Type B pancreatic cell (in vitro differentiated cells): Measurements from ENCODE around the gene TGFBR3. TPM values are rescaled to one million over a fixed set of nuclear protein-coding genes. Genes with fewer than 3 reads are reported as not detected.

Experiments used
- DNase-seq: peaks from one replicate; pipeline ENCODE4 v3.0.0; 2021; ENCODE audit warnings: mixed read lengths; ENCODE audit not compliant: unreplicated experiment; ENCODE audit errors: extremely low spot score
- H3K27ac Mint-ChIP-seq: 2 replicates; pipeline ENCODE4 v1.8.0; 2021; ENCODE audit warnings: mild to moderate bottlenecking, mixed read lengths
- H3K27me3 Mint-ChIP-seq: 2 replicates; pipeline ENCODE4 v1.8.0; 2021; ENCODE audit warnings: mixed read lengths
- H3K36me3 Mint-ChIP-seq: 2 replicates; pipeline ENCODE4 v1.8.0; 2021; ENCODE audit warnings: mixed read lengths
- H3K4me1 Mint-ChIP-seq: one replicate; pipeline ENCODE4 v1.8.0; 2021; ENCODE audit warnings: mixed read lengths; ENCODE audit not compliant: unreplicated experiment
- H3K4me3 Mint-ChIP-seq: 2 replicates; pipeline ENCODE4 v1.8.0; 2021; ENCODE audit warnings: mild to moderate bottlenecking, mixed read lengths
- H3K9me3 Mint-ChIP-seq: 2 replicates; pipeline ENCODE4 v1.8.0; 2021; ENCODE audit warnings: mixed read lengths
- CTCF ChIP-seq: fragments of 200-600 bp; sonication (generic); conservative IDR thresholded peaks from 2 replicates; pipeline ENCODE4 v1.5.0; 2021; ENCODE audit warnings: antibody characterized with exemption, mild to moderate bottlenecking
- total RNA-seq: library from RNA; stranded (reverse); gene quantifications from 2 replicates; pipeline ENCODE4 v1.2.1, GENCODE V29; 2021; ENCODE audit warnings: low replicate concordance

TGFBR3 gene
- total RNA-seq, 1 donor from 2014 or later, result 33.5 TPM

GRCh38 chr1:91874167-91874566 is 11.8 kb downstream of the TGFBR3 start:
- Mint-ChIP-seq H3K9me3 (no peaks in the 10 kb centered on the region), H3K27ac (no peak overlapping the region), H3K4me1 (peaks cover 48% of the 10 kb centered on the region), H3K36me3 (no peaks in the 10 kb centered on the region), H3K4me3 (no peak overlapping the region), H3K27me3 (peaks cover 25% of the 10 kb centered on the region)
- TF ChIP-seq CTCF, result no peak
- DNase-seq, result no peak

- no peak for DNase-seq
- Mint-ChIP-seq H3K27me3 (peaks cover 17% of the 10 kb centered on the region), H3K27ac (peak overlapping the region; percentile 18)
Measured at GRCh38 chr1:91872559-91873081, 13.3 kb downstream of the TGFBR3 start.

GRCh38 chr1:91872000-91872399 is 14.0 kb downstream of the TGFBR3 start:
- Mint-ChIP-seq H3K9me3 (no peaks in the 10 kb centered on the region), H3K27me3 (peaks cover 13% of the 10 kb centered on the region), H3K36me3 (no peaks in the 10 kb centered on the region), H3K4me1 (peaks cover 33% of the 10 kb centered on the region), H3K4me3 (peak overlapping the region; percentile 18), H3K27ac (no peak overlapping the region)
- no peak for DNase-seq
- TF ChIP-seq CTCF, result no peak

More at GRCh38 chr1:91872559-91873081, 13.3 kb downstream of the TGFBR3 start:
- Mint-ChIP-seq H3K9me3 (no peaks in the 10 kb centered on the region), H3K4me1 (peaks cover 40% of the 10 kb centered on the region), H3K4me3 (peak overlapping the region; percentile 70), H3K36me3 (no peaks in the 10 kb centered on the region)
- no peak for TF ChIP-seq CTCF

GRCh38 chr1:91870322-91870721 is 15.6 kb downstream of the TGFBR3 start:
- DNase-seq, result no peak
- Mint-ChIP-seq H3K4me1 (peaks cover 36% of the 10 kb centered on the region), H3K27ac (no peak overlapping the region), H3K36me3 (peaks cover 4% of the 10 kb centered on the region), H3K9me3 (no peaks in the 10 kb centered on the region), H3K27me3 (peaks cover 7% of the 10 kb centered on the region), H3K4me3 (no peak overlapping the region)
- no peak for TF ChIP-seq CTCF

- DNase-seq, result no peak
- peaks cover 28% of the 10 kb centered on the region for H3K4me1 Mint-ChIP-seq
- H3K27ac Mint-ChIP-seq, result no peak overlapping the region
- no peak for TF ChIP-seq CTCF
- H3K27me3 Mint-ChIP-seq, result no peaks in the 10 kb centered on the region
- H3K36me3 Mint-ChIP-seq, result peaks cover 4% of the 10 kb centered on the region
- H3K4me3 Mint-ChIP-seq, result no peak overlapping the region
- H3K9me3 Mint-ChIP-seq, result no peaks in the 10 kb centered on the region
Measured at GRCh38 chr1:91866425-91866824, 19.5 kb downstream of the TGFBR3 start.
